H1 (cell line): ENCODE measurements around the gene TMEM121B. TPM values are rescaled to one million over a fixed set of nuclear protein-coding genes. Genes with fewer than 3 reads are reported as not detected.

Source experiments
- CHD1 ChIP-seq: IDR thresholded peaks from 2 replicates; pipeline ENCODE4 v1.6.1; 2012; ENCODE audit warnings: low read depth, low read length, improper control_type of control experiment
- CHD2 ChIP-seq: IDR thresholded peaks from 2 replicates; pipeline ENCODE4 v1.6.1; 2012; ENCODE audit warnings: low read length, improper control_type of control experiment
- CTBP2 ChIP-seq: IDR thresholded peaks from 2 replicates; pipeline ENCODE4 v1.7.0; 2011; ENCODE audit warnings: borderline replicate concordance, mild to moderate bottlenecking, moderate library complexity, mixed read lengths, low read length; ENCODE audit not compliant: insufficient read depth, insufficient read length
- FOSL1 ChIP-seq: IDR thresholded peaks from 2 replicates; pipeline ENCODE4 v1.6.1; 2011; ENCODE audit warnings: mild to moderate bottlenecking, low read depth, low read length, moderate library complexity; ENCODE audit not compliant: insufficient read depth
- GTF2F1 ChIP-seq: IDR thresholded peaks from 2 replicates; pipeline ENCODE4 v1.6.1; 2012; ENCODE audit warnings: low read depth, low read length, improper control_type of control experiment, borderline replicate concordance
- HDAC6 ChIP-seq: IDR thresholded peaks from one replicate; pipeline ENCODE4 v1.7.1; 2012; ENCODE audit warnings: low read depth, mild to moderate bottlenecking, inconsistent platforms, low read length, moderate library complexity
- RFX5 ChIP-seq: IDR thresholded peaks from 2 replicates; pipeline ENCODE4 v1.6.1; 2011; ENCODE audit warnings: low read depth, low read length, improper control_type of control experiment, borderline replicate concordance
- SAP30 ChIP-seq: fragments of 300-600 bp; sonication (generic); IDR thresholded peaks from 2 replicates; pipeline ENCODE4 v1.7.1; 2012; ENCODE audit warnings: low read length, moderate library complexity, mild to moderate bottlenecking, inconsistent platforms; ENCODE audit not compliant: insufficient read depth, insufficient replicate concordance
- SRF ChIP-seq: IDR thresholded peaks from 2 replicates; pipeline ENCODE4 v1.6.1; 2011; ENCODE audit warnings: mild to moderate bottlenecking, low read depth, low read length, moderate library complexity
- TAF1 ChIP-seq: IDR thresholded peaks from 2 replicates; pipeline ENCODE4 v1.6.1; 2011; ENCODE audit warnings: mild to moderate bottlenecking, low read depth, low read length
- polyA plus RNA-seq, 7 experiments: library from polyadenylated mRNA; depleted of rRNA in 3 of 7; stranded (reverse) in 5 of 7; unstranded in 2 of 7; fragments of >200 nt in 5 of 7; fragments of 200-250 nt in 2 of 7; gene quantifications; 1 replicate in 5 of 7; 2 replicates in 1 of 7; 4 replicates in 1 of 7; pipeline versions ENCODE4 v1.2.1 to v1.2.3, GENCODE V29; 2011 to 2013; ENCODE audit warnings: missing spikeins in 2 of 7, mixed read lengths in 2 of 7
- total RNA-seq: library from RNA; stranded (reverse); fragmentation: NEBNext Ultra II Directional; extraction: Animal tissue kit (Norgen Biotek cat#: 25700); gene quantifications from 2 replicates; pipeline ENCODE4 v1.2.1, GENCODE V29; 2021
- TF ChIP-seq, protein P1 (sequence below): IDR thresholded peaks from 2 replicates; pipeline ENCODE4 v1.6.1; 2012; ENCODE audit warnings: low read length, inconsistent platforms
- TF ChIP-seq, protein P2 (sequence below), 3 experiments: IDR thresholded peaks; 1 replicate in 2 of 3; 2 replicates in 1 of 3; pipeline versions ENCODE4 v1.5.1 to v1.6.1; 2011; ENCODE audit warnings: low read length in 3 of 3, mild to moderate bottlenecking in 3 of 3, inconsistent platforms in 2 of 3, low read depth in 1 of 3, moderate library complexity in 1 of 3; ENCODE audit not compliant: insufficient read depth in 1 of 3; ENCODE audit errors: control extremely low read depth in 1 of 3
- TF ChIP-seq, protein P3 (sequence below): IDR thresholded peaks from 2 replicates; pipeline ENCODE4 v1.6.1; 2012; ENCODE audit warnings: inconsistent platforms
- TF ChIP-seq, protein P4 (sequence below): IDR thresholded peaks from 2 replicates; pipeline ENCODE4 v1.6.1; 2011; ENCODE audit warnings: low read depth, mild to moderate bottlenecking, low read length; ENCODE audit not compliant: insufficient read depth

The TMEM121B gene
- total and polyA plus RNA-seq, 2 of the 8 experiments (the other 6 are each of a cell fraction or from before 2014, with no cell fraction given) = 4.3 to 6.9 TPM

DNA sequence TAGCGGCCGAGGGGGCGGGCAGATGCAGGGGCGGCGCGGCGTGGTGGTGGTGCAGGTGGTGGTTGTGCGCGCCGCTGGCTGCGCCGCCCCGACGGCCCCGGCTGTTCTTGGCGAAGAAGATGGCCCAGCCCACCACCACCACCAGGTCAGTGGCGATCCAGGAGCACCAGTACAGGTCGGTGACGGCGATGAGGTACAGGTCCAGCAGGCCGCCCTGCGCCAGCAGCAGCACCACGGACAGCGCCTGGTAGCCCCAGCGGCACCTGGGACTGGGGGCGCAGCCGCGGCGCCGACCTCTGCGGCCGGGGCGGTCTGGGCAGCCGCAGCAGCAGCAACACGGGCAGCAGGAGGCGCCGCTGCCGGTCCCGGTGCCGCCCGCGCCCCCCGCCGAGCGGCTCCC, 879 bp downstream of the TMEM121B start (continued):
- TF ChIP-seq, protein P1, sequence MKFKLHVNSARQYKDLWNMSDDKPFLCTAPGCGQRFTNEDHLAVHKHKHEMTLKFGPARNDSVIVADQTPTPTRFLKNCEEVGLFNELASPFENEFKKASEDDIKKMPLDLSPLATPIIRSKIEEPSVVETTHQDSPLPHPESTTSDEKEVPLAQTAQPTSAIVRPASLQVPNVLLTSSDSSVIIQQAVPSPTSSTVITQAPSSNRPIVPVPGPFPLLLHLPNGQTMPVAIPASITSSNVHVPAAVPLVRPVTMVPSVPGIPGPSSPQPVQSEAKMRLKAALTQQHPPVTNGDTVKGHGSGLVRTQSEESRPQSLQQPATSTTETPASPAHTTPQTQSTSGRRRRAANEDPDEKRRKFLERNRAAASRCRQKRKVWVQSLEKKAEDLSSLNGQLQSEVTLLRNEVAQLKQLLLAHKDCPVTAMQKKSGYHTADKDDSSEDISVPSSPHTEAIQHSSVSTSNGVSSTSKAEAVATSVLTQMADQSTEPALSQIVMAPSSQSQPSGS = no peak
- no peak for TF ChIP-seq FOSL1
- TF ChIP-seq TAF1 = peak; percentile 41; the same call in 1 of the 2 replicates
- TF ChIP-seq, protein P2, sequence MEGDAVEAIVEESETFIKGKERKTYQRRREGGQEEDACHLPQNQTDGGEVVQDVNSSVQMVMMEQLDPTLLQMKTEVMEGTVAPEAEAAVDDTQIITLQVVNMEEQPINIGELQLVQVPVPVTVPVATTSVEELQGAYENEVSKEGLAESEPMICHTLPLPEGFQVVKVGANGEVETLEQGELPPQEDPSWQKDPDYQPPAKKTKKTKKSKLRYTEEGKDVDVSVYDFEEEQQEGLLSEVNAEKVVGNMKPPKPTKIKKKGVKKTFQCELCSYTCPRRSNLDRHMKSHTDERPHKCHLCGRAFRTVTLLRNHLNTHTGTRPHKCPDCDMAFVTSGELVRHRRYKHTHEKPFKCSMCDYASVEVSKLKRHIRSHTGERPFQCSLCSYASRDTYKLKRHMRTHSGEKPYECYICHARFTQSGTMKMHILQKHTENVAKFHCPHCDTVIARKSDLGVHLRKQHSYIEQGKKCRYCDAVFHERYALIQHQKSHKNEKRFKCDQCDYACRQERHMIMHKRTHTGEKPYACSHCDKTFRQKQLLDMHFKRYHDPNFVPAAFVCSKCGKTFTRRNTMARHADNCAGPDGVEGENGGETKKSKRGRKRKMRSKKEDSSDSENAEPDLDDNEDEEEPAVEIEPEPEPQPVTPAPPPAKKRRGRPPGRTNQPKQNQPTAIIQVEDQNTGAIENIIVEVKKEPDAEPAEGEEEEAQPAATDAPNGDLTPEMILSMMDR (IDR thresholded peaks at IDR 0.05; ENCODE audit: control extremely low read depth in 1 of 3, insufficient read depth in 1 of 3, low read depth in 1 of 3, low read length in 3 of 3) = peak in 2 of 3 experiments; percentile 11 to 21; a peak in 2 of 4 replicates
- TF ChIP-seq, protein P3, sequence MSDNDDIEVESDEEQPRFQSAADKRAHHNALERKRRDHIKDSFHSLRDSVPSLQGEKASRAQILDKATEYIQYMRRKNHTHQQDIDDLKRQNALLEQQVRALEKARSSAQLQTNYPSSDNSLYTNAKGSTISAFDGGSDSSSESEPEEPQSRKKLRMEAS = peak; percentile 32; the same call in 1 of the 2 replicates
- TF ChIP-seq SAP30 = no peak
- TF ChIP-seq CHD1 = no peak
- TF ChIP-seq SRF = no peak
- no peak for TF ChIP-seq HDAC6
- no peak for TF ChIP-seq GTF2F1
- no peak for TF ChIP-seq RFX5
- TF ChIP-seq CTBP2 = no peak
- TF ChIP-seq CHD2 = no peak
- TF ChIP-seq, protein P4, sequence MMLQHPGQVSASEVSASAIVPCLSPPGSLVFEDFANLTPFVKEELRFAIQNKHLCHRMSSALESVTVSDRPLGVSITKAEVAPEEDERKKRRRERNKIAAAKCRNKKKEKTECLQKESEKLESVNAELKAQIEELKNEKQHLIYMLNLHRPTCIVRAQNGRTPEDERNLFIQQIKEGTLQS = no peak
- TF ChIP-seq, all 59 proteins: peak for 9
